ENCODE results near the gene ETV3. TPM values are rescaled to one million over a fixed set of nuclear protein-coding genes. Genes with fewer than 3 reads are reported as not detected.

ETV3 gene
- total RNA-seq, 1 experiment from 2014 or later, result 22.2 TPM

- in situ Hi-C loops (cut with HindIII; ENCODE audit: low pct_unique_long_range_greater_than_20kb, low sequenced_read_pairs), result no loop called here
Measured at GRCh38 chr1:157084720-157085119, 53.5 kb downstream of the ETV3 start.

GRCh38 chr1:157081707-157082106 lies 56.5 kb downstream of the ETV3 start:
- intact Hi-C loops (cut with micrococcal nuclease; ENCODE audit: unreplicated experiment), result no loop called here
- Histone ChIP-seq H3K9me3 (ENCODE audit: control insufficient read depth, insufficient read depth, low read depth, low read length) (no peaks in the 10 kb centered on the region), H3K27me3 (ENCODE audit: control insufficient read depth, insufficient read depth, low read length) (no peaks in the 10 kb centered on the region), H3K27ac (ENCODE audit: low read length) (no peak overlapping the region), H3K4me1 (ENCODE audit: control insufficient read depth, insufficient read depth, low read length) (no peaks in the 10 kb centered on the region), H3K4me3 (ENCODE audit: low read depth in 2 of 2, low read length in 2 of 2) (no peak overlapping the region), H3K36me3 (ENCODE audit: control insufficient read depth, insufficient read depth, low read length) (no peaks in the 10 kb centered on the region)
- in situ Hi-C loops (cut with HindIII; ENCODE audit: low pct_unique_long_range_greater_than_20kb, low sequenced_read_pairs), result no loop called here
- no peak for ATAC-seq
- TF ChIP-seq REST (IDR thresholded peaks at IDR 0.05; ENCODE audit: insufficient read depth in 1 of 2, low read depth in 2 of 2, low read length in 1 of 2), result no peak
- no TSS peak for BruUV-seq (replicated peaks)
- ChIA-PET CTCF (interaction anchor here (2.6 kb wide), 1 partner anchor 8 kb away, joined by 8 read pairs; no protein-coding TSS in a partner anchor), POLR2A (no interaction called here)
- no peak for DNase-seq (ENCODE audit: low read depth, low spot score)

More at GRCh38 chr1:157084720-157085119, 53.5 kb downstream of the ETV3 start:
- Histone ChIP-seq H3K9me3 (ENCODE audit: control insufficient read depth, insufficient read depth, low read depth, low read length) (no peaks in the 10 kb centered on the region), H3K4me3 (ENCODE audit: low read depth in 2 of 2, low read length in 2 of 2) (no peak overlapping the region), H3K27ac (ENCODE audit: low read length) (no peak overlapping the region), H3K4me1 (ENCODE audit: control insufficient read depth, insufficient read depth, low read length) (no peaks in the 10 kb centered on the region), H3K36me3 (ENCODE audit: control insufficient read depth, insufficient read depth, low read length) (no peaks in the 10 kb centered on the region), H3K27me3 (ENCODE audit: control insufficient read depth, insufficient read depth, low read length) (no peaks in the 10 kb centered on the region)
- CTCF ChIA-PET, result interaction anchor here (1.1 kb wide), 1 partner anchor 11 kb away, joined by 6 read pairs; no protein-coding TSS in a partner anchor
- no peak for TF ChIP-seq SIN3A (IDR thresholded peaks at IDR 0.05; ENCODE audit: borderline replicate concordance, insufficient read depth, low read depth, low read length)
- TF ChIP-seq REST (IDR thresholded peaks at IDR 0.05; ENCODE audit: insufficient read depth in 1 of 2, low read depth in 2 of 2, low read length in 1 of 2), result no peak
- TF ChIP-seq CTCF (IDR thresholded peaks at IDR 0.05), result no peak
- TF ChIP-seq TCF7L2 (IDR thresholded peaks at IDR 0.05; ENCODE audit: low read depth, low read length), result no peak
- TF ChIP-seq POLR2AphosphoS5 (IDR thresholded peaks at IDR 0.05; ENCODE audit: low read depth, low read length), result no peak
- DNase-seq (ENCODE audit: low read depth, low spot score) (no peak), ATAC-seq (no peak)
- no TSS peak for BruUV-seq (replicated peaks)
- intact Hi-C loops (cut with micrococcal nuclease; ENCODE audit: unreplicated experiment), result no loop called here
- POLR2A ChIA-PET, result no interaction called here

Measured in Panc1 (cell line).